ENCODE data around the gene IFNLR1.

The IFNLR1 gene

GRCh38 chr1:24205345-24206082 lies 18.4 kb upstream of the IFNLR1 start:
- DNase-seq, result no peak

GRCh38 chr1:24204116-24204515 lies 17.0 kb upstream of the IFNLR1 start:
- no peak for DNase-seq

GRCh38 chr1:24203404-24203803 lies 16.3 kb upstream of the IFNLR1 start:
- no peak for DNase-seq

GRCh38 chr1:24202987-24203386 lies 15.9 kb upstream of the IFNLR1 start:
- no peak for DNase-seq

GRCh38 chr1:24202556-24202955 lies 15.5 kb upstream of the IFNLR1 start:
- no peak for DNase-seq

GRCh38 chr1:24201941-24202440 lies 14.9 kb upstream of the IFNLR1 start:
- peak; percentile 70 for DNase-seq

GRCh38 chr1:24199291-24199900 lies 12.3 kb upstream of the IFNLR1 start:
- no peak for DNase-seq

GRCh38 chr1:24198766-24199165 lies 11.7 kb upstream of the IFNLR1 start:
- DNase-seq, result no peak

GRCh38 chr1:24195874-24196273 lies 8.8 kb upstream of the IFNLR1 start:
- no peak for DNase-seq

GRCh38 chr1:24195136-24195535 lies 8.0 kb upstream of the IFNLR1 start:
- no peak for DNase-seq

GRCh38 chr1:24193046-24193445 lies 6.0 kb upstream of the IFNLR1 start:
- DNase-seq, result no peak

- DNase-seq, result no peak
Observed at GRCh38 chr1:24191860-24192259, 4.8 kb upstream of the IFNLR1 start.

GRCh38 chr1:24190983-24191461 lies 3.9 kb upstream of the IFNLR1 start:
- no peak for DNase-seq

- no peak for DNase-seq
Observed at GRCh38 chr1:24189528-24189927, 2.4 kb upstream of the IFNLR1 start.

GRCh38 chr1:24186711-24186992 lies 437 bp downstream of the IFNLR1 start:
- no peak for DNase-seq

- no peak for DNase-seq
Observed at GRCh38 chr1:24186031-24186710, 918 bp downstream of the IFNLR1 start.

GRCh38 chr1:24185076-24185475 lies 2.0 kb downstream of the IFNLR1 start:
- no peak for DNase-seq

GRCh38 chr1:24182061-24182460 lies 5.0 kb downstream of the IFNLR1 start:
- no peak for DNase-seq

- no peak for DNase-seq
Observed at GRCh38 chr1:24181619-24182018, 5.5 kb downstream of the IFNLR1 start.

- DNase-seq, result no peak
Observed at GRCh38 chr1:24180676-24181075, 6.4 kb downstream of the IFNLR1 start.

GRCh38 chr1:24179251-24179840 lies 7.7 kb downstream of the IFNLR1 start:
- no peak for DNase-seq

- no peak for DNase-seq
Observed at GRCh38 chr1:24178407-24178806, 8.7 kb downstream of the IFNLR1 start.

- no peak for DNase-seq
Observed at GRCh38 chr1:24177161-24177560, 9.9 kb downstream of the IFNLR1 start.
